Dermis microvascular lymphatic vessel endothelial cell (primary cell): ENCODE measurements around the gene ARHGAP18. TPM values are rescaled to one million over a fixed set of nuclear protein-coding genes. Genes with fewer than 3 reads are reported as not detected.

Experiments used
- total RNA-seq: library from RNA; depleted of rRNA; stranded (reverse); fragments of >200 nt; gene quantifications from 2 replicates; pipeline ENCODE4 v1.2.1, GENCODE V29; 2014

ARHGAP18 gene
- total RNA-seq, 1 donor from 2014 or later = 67.1 TPM

Other genes with a start within 250 kb of the ARHGAP18 start
- gene TMEM244, start 151.1 kb upstream of the ARHGAP18 start, total RNA-seq = not detected in 2 replicates